MV-4-11 (cell line): ENCODE data around the gene SLC7A6OS.

Experiments
- DNase-seq: peaks from one replicate; lab custom pipeline; 2025; lab: John Stamatoyannopoulos, UW

The SLC7A6OS gene

GRCh38 chr16:68253721-68254120 is 57.0 kb downstream of the SLC7A6OS start:
- no peak for DNase-seq

GRCh38 chr16:68252383-68252782 is 58.4 kb downstream of the SLC7A6OS start:
- DNase-seq, result no peak

GRCh38 chr16:68251832-68252231 is 58.9 kb downstream of the SLC7A6OS start:
- no peak for DNase-seq

DNA sequence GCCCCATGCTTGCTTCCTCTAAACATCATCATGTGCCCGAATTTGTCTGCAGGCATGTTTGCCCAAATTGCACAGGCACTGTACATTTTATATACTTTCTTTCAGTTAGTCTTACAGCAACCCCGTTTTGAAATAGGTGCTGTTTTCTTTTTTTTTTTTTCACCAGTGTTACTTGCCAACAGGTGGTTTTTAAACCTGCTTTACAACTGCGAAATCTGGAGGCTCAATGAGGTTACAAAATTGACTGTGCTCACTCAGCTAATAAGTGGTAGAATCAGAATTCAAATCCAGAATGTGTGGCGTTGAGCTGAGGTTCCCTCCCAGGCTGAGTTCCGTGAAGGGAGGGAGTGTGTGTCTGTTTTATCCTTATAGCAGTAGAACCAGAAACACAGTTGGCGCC is 59.8 kb downstream of the SLC7A6OS start:
- DNase-seq, result no peak

GRCh38 chr16:68249371-68249770 is 61.4 kb downstream of the SLC7A6OS start:
- DNase-seq, result no peak
